DMS53 treated with DMSO at 0.1 percent for 48 hours (cell line): ENCODE results near the gene LEKR1.
"Not testable (repeated sequence)": the region's sequence is repeated elsewhere in the genome, so short reads cannot be mapped to it uniquely, and the experiment has no call there.

ENCODE experiments used
- DNase-seq: peaks from one replicate; lab custom pipeline; 2025; ENCODE audit not compliant: unreplicated experiment; lab: John Stamatoyannopoulos, UW

Gene LEKR1

DNA sequence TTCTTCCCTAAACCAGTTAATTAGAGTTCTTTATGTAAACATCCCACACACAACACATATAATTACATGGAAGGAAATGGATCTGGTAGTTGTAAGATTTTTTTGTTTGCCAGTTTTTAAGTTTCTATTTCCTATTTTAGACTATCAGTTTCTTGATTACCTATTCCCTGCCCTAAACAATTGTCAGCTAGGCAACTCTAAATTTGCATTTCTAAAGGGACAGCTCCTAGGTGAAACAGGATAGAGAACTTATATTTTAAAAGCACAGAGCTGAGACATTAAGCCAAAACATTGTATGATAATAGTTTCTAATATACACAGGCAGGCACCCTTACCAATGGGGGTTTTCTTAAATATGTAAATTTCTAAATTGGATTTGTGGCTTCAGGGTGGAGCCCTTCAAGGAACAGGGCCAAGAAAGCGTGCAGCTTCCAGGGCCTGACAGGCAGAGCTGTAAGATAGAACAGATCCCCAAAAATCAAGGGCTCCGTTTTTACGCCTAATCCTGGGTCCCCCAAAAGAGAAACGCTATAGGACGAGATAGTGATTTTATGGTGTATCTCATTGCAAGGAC lies 8.9 kb downstream of the LEKR1 start:
- no peak for DNase-seq

- DNase-seq, result no peak
Observed at GRCh38 chr3:156836701-156837100, 10.5 kb downstream of the LEKR1 start.

DNA sequence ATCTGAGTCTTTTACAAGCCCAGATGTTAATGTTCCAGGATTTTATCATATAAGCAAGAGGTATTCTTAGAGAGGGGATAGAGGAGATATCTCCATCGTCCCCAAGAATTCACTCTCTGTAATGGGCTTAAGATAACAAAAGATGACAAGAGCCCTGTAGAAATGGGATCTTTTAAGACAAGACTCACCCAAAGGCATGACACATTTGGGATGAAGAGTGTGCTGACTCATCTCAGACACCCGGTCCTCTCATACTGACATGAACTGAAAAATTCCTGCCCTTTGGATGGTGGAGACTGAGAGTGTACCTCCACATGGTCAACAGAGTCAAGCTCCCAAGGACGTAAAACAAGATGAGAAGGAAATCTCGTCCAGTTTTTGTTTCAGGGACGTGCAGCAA lies 11.0 kb downstream of the LEKR1 start:
- DNase-seq, result no peak

DNA sequence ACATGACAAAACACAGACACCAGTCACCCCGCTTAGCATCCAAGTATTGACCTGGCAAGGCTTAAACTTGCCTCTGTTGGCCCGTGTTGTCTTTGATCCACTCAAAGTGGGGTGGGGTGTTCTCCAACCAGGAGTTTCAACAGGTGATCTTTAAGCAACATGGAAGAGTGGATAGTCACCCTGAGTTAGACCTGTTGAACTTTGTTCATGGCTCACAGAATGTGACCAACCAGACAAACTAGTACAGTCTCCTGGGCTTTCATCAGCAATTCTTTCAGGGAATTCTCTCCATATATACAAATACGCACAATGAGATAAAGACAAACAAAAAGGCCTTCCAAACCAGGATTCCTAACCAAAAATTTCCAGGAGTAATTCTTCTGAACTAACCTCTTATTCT lies 11.9 kb downstream of the LEKR1 start:
- DNase-seq, result no peak

- DNase-seq, result no peak
Observed at GRCh38 chr3:156840826-156841689, 14.9 kb downstream of the LEKR1 start.

- no peak for DNase-seq
Observed at GRCh38 chr3:156843071-156843808, 17.1 kb downstream of the LEKR1 start.

DNA sequence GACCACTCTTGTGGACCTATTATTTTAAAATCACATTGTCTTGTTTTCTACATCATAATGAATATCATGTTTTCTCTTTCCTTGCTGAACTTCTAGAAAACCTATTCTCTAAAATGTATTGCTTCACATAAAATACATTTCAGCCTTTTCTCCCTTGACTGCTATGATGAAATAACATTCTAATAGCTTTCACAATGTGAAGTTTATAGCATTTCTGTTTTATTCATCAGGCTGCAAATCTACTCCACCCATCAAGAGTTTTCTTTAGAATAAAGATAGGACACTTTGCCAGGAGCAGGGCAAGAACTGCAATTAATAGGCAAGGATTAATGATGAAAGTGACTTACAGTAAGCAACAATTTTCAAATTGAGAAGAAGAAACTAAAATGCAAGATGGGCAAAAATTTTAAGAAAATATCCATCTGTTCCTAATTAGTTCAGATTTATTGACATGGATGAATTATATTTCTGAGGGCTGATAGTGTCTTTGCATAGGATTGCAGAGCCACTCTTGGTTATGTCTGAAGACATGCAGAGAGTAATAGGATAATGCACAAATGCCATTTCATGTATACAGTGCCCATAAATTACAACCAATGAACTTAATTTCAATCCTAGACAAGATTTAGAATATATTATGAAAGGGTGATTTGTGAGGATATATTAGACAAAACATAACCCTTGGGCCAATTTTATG lies 21.7 kb downstream of the LEKR1 start:
- DNase-seq, result no peak

GRCh38 chr3:156859578-156859977 lies 33.4 kb downstream of the LEKR1 start:
- no peak for DNase-seq

DNA sequence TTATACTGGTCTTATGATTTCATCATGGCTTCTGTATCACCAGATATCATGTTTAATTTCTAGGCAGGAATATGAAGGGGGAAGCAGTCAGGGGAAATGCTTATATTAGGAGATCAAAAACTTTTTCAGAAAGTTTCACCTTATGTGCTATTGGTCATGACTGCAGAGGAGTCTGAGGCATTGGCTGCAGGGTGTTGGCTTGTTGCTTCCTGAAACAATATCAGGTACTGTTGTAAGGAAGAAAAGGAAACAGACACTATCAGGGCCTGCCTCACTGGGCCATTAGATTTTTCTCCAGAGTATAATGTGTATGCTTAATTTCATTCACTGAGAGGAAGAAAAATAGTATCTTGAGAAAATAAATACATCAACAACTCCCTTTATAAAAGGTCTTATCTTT lies 34.7 kb downstream of the LEKR1 start:
- DNase-seq, result no peak

DNA sequence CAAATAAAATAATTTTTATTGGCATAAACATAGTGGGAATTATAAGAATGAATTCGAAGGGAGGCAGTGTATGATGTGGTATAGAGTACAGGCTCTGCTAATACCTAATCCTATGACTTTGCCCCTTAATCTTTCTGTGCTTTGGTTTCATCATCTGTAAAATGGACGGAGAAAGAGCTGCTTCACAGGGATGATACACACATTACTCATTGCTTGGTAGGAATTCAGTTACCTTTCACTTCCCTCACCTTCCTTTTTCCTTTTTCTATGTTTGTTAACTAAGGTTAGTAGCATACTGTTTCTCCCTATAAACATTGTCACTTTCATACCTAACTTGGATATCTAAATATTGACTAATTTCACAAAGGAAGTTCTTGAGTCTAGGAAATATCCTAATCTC lies 36.2 kb downstream of the LEKR1 start:
- DNase-seq, result no peak

GRCh38 chr3:156865732-156866131 lies 39.6 kb downstream of the LEKR1 start:
- DNase-seq, result no peak

- no peak for DNase-seq
Observed at GRCh38 chr3:156867174-156867573, 41.0 kb downstream of the LEKR1 start.

- no peak for DNase-seq
Observed at GRCh38 chr3:156867920-156868319, 41.8 kb downstream of the LEKR1 start.

DNA sequence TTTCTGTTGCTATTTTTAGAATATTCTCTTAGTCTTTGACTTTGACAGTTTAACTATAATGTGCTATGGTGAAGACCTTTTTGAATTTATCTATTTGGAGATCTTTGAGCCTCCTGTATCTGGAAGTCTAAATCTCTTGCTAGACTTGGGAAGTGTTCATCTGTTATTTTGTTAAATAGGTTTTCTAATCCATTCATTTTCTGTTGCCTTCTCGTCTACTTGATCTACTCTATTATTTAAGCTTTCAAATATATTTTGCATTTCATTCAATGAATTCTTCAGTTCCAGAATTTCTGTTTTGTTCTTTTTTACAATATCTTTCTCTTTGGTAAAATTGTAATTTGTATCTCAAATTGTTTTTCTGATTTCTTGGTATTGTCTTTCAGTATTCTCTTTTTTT lies 47.8 kb downstream of the LEKR1 start:
- DNase-seq, result no peak

GRCh38 chr3:156879491-156879890 lies 53.3 kb downstream of the LEKR1 start:
- not testable (repeated sequence) for DNase-seq

DNA sequence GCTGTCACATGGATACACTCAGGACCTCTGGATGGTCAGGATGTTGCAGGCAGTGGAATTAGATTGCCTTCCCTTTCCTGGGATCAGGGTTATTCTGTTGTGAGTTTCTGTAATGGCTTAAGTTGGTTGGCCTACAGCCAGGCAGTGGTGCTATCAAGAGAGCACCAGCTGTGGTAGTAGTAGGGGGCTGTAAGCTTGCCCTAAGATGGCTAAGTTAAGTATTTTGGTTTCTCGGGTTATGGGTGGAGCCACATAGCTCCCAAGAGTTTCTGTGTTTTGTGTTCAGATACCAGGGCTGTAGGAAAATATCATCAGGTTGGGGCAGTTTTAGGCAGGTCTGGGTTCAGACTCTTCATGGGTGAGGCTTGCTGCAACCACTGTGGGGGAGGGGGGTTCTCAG lies 59.6 kb downstream of the LEKR1 start:
- DNase-seq, result no peak

- DNase-seq, result no peak
Observed at GRCh38 chr3:156888176-156888575, 62.0 kb downstream of the LEKR1 start.

- DNase-seq, result no peak
Observed at GRCh38 chr3:156888576-156888975, 62.4 kb downstream of the LEKR1 start.

DNA sequence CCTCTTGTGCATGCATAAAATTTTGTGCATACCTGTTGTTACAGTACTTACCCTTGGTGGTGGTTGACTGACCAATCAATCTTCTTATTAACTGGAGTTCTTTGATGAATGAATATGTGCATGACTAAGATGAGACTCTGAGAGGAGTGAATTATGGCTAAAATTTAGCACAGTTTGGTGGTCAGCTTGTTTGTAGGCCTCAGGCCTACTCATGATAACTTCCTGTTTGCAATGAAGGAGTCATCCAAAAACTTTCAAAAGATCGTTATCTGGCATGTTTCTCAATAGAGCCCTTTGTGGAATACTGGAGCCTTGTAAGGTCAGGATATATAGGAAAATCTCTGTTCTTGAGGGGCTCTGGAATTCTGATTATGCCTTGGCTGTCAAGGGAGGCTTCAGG lies 66.5 kb downstream of the LEKR1 start:
- no peak for DNase-seq

DNA sequence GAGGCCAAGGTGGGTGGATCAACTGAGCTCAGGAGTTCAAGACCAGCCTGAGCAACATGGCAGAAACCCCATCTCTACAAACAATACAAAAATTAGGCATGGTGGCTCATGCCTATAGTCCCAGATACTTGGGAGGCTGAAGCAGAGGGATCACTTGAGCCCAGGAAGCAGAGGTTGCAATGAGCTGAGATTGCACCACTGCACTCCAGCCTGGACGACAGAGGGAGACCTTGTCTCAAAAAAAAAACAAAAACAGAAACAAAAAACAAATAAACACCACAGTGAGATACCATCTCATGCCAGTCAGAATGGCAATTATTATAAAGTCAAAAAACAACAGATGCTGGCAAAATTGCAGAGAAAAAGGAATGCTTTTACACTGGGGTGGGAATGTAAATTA lies 69.2 kb downstream of the LEKR1 start:
- not testable (repeated sequence) for DNase-seq

- DNase-seq, result not testable (repeated sequence)
Observed at GRCh38 chr3:156897851-156898250, 71.7 kb downstream of the LEKR1 start.
